Keratinocyte (primary cell): ENCODE data around the gene SCRN2. TPM values are rescaled to one million over a fixed set of nuclear protein-coding genes. Genes with fewer than 3 reads are reported as not detected.

Source experiments
- DNase-seq: peaks from one replicate; pipeline ENCODE4 v3.0.0-alpha.2; 2011; ENCODE audit warnings: low read depth, missing footprints, low spot score
- FAIRE-seq: peaks from 2 replicates; lab custom pipeline; 2011; peaks lifted over from hg19 to GRCh38; lab: Jason Lieb, UNC
- H2AFZ ChIP-seq: 2 replicates; pipeline ENCODE4 v1.6.0; 2012; ENCODE audit warnings: low read length, control low read depth, inconsistent platforms; ENCODE audit not compliant: control insufficient read depth
- H3K27ac ChIP-seq: 2 replicates; pipeline ENCODE4 v1.5.1; 2011; ENCODE audit warnings: low read length; ENCODE audit not compliant: control insufficient read depth, insufficient read depth
- H3K27me3 ChIP-seq: 3 replicates; pipeline ENCODE4 v1.6.0; 2011; ENCODE audit warnings: low read length; ENCODE audit not compliant: control insufficient read depth, insufficient read depth; ENCODE audit errors: extremely low read depth
- H3K36me3 ChIP-seq, 2 experiments: 2 replicates in 1 of 2; 3 replicates in 1 of 2; pipeline ENCODE4 v1.5.1; 2011; ENCODE audit warnings: low read length in 2 of 2, mild to moderate bottlenecking in 1 of 2; ENCODE audit not compliant: control insufficient read depth in 2 of 2, insufficient read depth in 2 of 2; ENCODE audit errors: extremely low read depth in 1 of 2
- H3K4me1 ChIP-seq: 3 replicates; pipeline ENCODE4 v1.5.1; 2011; ENCODE audit warnings: low read length; ENCODE audit not compliant: control insufficient read depth, insufficient read depth; ENCODE audit errors: extremely low read depth
- H3K4me2 ChIP-seq: 3 replicates; pipeline ENCODE4 v1.6.0; 2011; ENCODE audit warnings: low read depth, low read length; ENCODE audit not compliant: control insufficient read depth, insufficient read depth; ENCODE audit errors: extremely low read depth
- H3K4me3 ChIP-seq, 3 experiments: fragments of 200-600 bp in 1 of 3; sonication (generic) in 1 of 3; 2 replicates in 2 of 3; 3 replicates in 1 of 3; pipeline ENCODE4 v1.5.1; 2011 to 2016; ENCODE audit warnings: low read length in 3 of 3, mild to moderate bottlenecking in 3 of 3, control low read depth in 2 of 3, inconsistent platforms in 1 of 3, low read depth in 1 of 3, mixed read lengths in 1 of 3, mixed run types in 1 of 3, moderate library complexity in 1 of 3; ENCODE audit not compliant: control insufficient read depth in 2 of 3, insufficient read depth in 2 of 3; ENCODE audit errors: extremely low read depth in 1 of 3
- H3K79me2 ChIP-seq: 2 replicates; pipeline ENCODE4 v1.6.0; 2012; ENCODE audit warnings: low read length; ENCODE audit not compliant: control insufficient read depth, insufficient read depth
- H3K9ac ChIP-seq: 3 replicates; pipeline ENCODE4 v1.6.0; 2011; ENCODE audit warnings: low read length; ENCODE audit not compliant: control insufficient read depth, insufficient read depth; ENCODE audit errors: extremely low read depth
- H3K9me1 ChIP-seq: 3 replicates; pipeline ENCODE4 v1.6.0; 2011; ENCODE audit warnings: low read length; ENCODE audit not compliant: control insufficient read depth, insufficient read depth; ENCODE audit errors: extremely low read depth
- H3K9me3 ChIP-seq: 2 replicates; pipeline ENCODE4 v1.5.1; 2012; ENCODE audit warnings: low read depth, low read length; ENCODE audit not compliant: control insufficient read depth
- H4K20me1 ChIP-seq: 3 replicates; pipeline ENCODE4 v1.6.0; 2011; ENCODE audit warnings: low read length; ENCODE audit not compliant: control insufficient read depth, insufficient read depth; ENCODE audit errors: extremely low read depth
- CTCF ChIP-seq, 3 experiments: IDR thresholded peaks in 1 of 3; conservative IDR thresholded peaks in 1 of 3; optimal IDR thresholded peaks in 1 of 3; 2 replicates in 2 of 3; 3 replicates in 1 of 3; pipeline versions ENCODE3 to v1.5.1; 2011; ENCODE audit warnings: low read length in 3 of 3, mild to moderate bottlenecking in 3 of 3, moderate library complexity in 2 of 3, control low read depth in 1 of 3, inconsistent platforms in 1 of 3; ENCODE audit not compliant: insufficient read depth in 2 of 3; ENCODE audit errors: extremely low read depth in 1 of 3
- EZH2 ChIP-seq: IDR thresholded peaks from one replicate; pipeline ENCODE4 v1.6.1; 2012; ENCODE audit warnings: inconsistent platforms, mild to moderate bottlenecking, low read length, moderate library complexity
- dilution Hi-C: fragments of 300-500 bp; cut with MboI; formaldehyde crosslinking; loops from one replicate; pipeline ENCODE4 v1.7.0; 2020; ENCODE audit warnings: low sequenced_read_pairs; ENCODE audit not compliant: extremely low pct_ligation_motif_present
- polyA plus RNA-seq, 5 experiments: library from polyadenylated mRNA; depleted of rRNA in 3 of 5; stranded (reverse) in 3 of 5; stranded (forward) in 1 of 5; unstranded in 1 of 5; fragments of >200 nt; gene quantifications; 1 replicate in 1 of 5; 2 replicates in 3 of 5; 3 replicates in 1 of 5; pipeline versions ENCODE4 v1.2.1 to v1.2.3, GENCODE V29; 2011 to 2012; ENCODE audit warnings: missing spikeins in 2 of 5, low read depth in 1 of 5, low replicate concordance in 1 of 5

Gene SCRN2
- polyA plus RNA-seq, 1 donor (not counting 4 experiments of a cell fraction or from before 2014, with no cell fraction given) = 17.1 TPM

GRCh38 chr17:47855737-47856136 is 14.7 kb upstream of the SCRN2 start:
- Histone ChIP-seq H3K27ac (no peak overlapping the region), H3K4me1 (peaks cover 10% of the 10 kb centered on the region), H3K36me3 (no peaks in the 10 kb centered on the region), H3K9me3 (no peaks in the 10 kb centered on the region), H3K4me3 (no peak overlapping the region), H3K27me3 (peaks cover 46% of the 10 kb centered on the region), H3K9ac (no peak overlapping the region), H4K20me1 (no peaks in the 10 kb centered on the region), H3K79me2 (no peaks in the 10 kb centered on the region), H2AFZ (no peak overlapping the region), H3K4me2 (no peak overlapping the region), H3K9me1 (no peaks in the 10 kb centered on the region)
- dilution Hi-C loops = no loop called here
- no peak for TF ChIP-seq EZH2
- no peak for TF ChIP-seq CTCF (optimal IDR thresholded peaks at IDR 0.05 in 1 of 3, IDR thresholded peaks at IDR 0.05 in 1 of 3, conservative IDR thresholded peaks at IDR 0.05 in 1 of 3; ENCODE audit: extremely low read depth in 1 of 3, insufficient read depth in 2 of 3, low read length in 3 of 3)
- DNase-seq (no peak), FAIRE-seq (no peak)

- Histone ChIP-seq H3K4me1 (peaks cover 23% of the 10 kb centered on the region), H4K20me1 (no peaks in the 10 kb centered on the region), H3K27me3 (peaks cover 46% of the 10 kb centered on the region), H3K36me3 (no peaks in the 10 kb centered on the region), H3K9me3 (no peaks in the 10 kb centered on the region), H3K4me3 (no peak overlapping the region), H3K4me2 (no peak overlapping the region), H2AFZ (no peak overlapping the region), H3K27ac (no peak overlapping the region), H3K79me2 (peaks cover under 1% of the 10 kb centered on the region), H3K9ac (no peak overlapping the region), H3K9me1 (no peaks in the 10 kb centered on the region)
- dilution Hi-C loops = no loop called here
- TF ChIP-seq EZH2 (no peak), CTCF (optimal IDR thresholded peaks at IDR 0.05 in 1 of 3, IDR thresholded peaks at IDR 0.05 in 1 of 3, conservative IDR thresholded peaks at IDR 0.05 in 1 of 3; ENCODE audit: extremely low read depth in 1 of 3, insufficient read depth in 2 of 3, low read length in 3 of 3) (no peak)
- FAIRE-seq = no peak
- no peak for DNase-seq
Observed at GRCh38 chr17:47853616-47854015, 12.5 kb upstream of the SCRN2 start.
